H1 (cell line): ENCODE measurements around the gene PPP1R13B. TPM values are rescaled to one million over a fixed set of nuclear protein-coding genes. Genes with fewer than 3 reads are reported as not detected.

Experiments
- CTCF ChIA-PET: fragments of 300-600 bp; sonication (Branson Sonifier 250); formaldehyde crosslinking; loops from one replicate; lab custom pipeline; 2021; ENCODE audit not compliant: partially characterized antibody; lab: Charles Lee
- POLR2A ChIA-PET: fragments of 300-600 bp; sonication (Branson Sonifier 250); formaldehyde crosslinking; loops from one replicate; lab custom pipeline; 2021; ENCODE audit warnings: inconsistent platforms; ENCODE audit not compliant: partially characterized antibody; lab: Charles Lee
- DNase-seq, 2 experiments: peaks; one replicate each; pipeline versions ENCODE4 v3.0.0 to v3.0.0-alpha.2; 2010 to 2022; ENCODE audit warnings: low spot score in 2 of 2, low read depth in 1 of 2, mixed read lengths in 1 of 2
- FAIRE-seq: peaks from 2 replicates; lab custom pipeline; 2011; peaks lifted over from hg19 to GRCh38; lab: Jason Lieb, UNC
- H2AFZ ChIP-seq: 2 replicates; pipeline ENCODE4 v1.8.1; 2012; ENCODE audit warnings: low read length, inconsistent platforms
- H2AK5ac ChIP-seq: 2 replicates; pipeline ENCODE4 v1.6.1; 2013; ENCODE audit warnings: low read depth, low read length
- H2BK120ac ChIP-seq: replicated peaks from 2 replicates; pipeline ENCODE3; 2013; ENCODE audit warnings: low read depth, low read length, inconsistent platforms
- H2BK12ac ChIP-seq: 2 replicates; pipeline ENCODE4 v1.6.1; 2013; ENCODE audit warnings: low read depth, low read length
- H2BK15ac ChIP-seq: 2 replicates; pipeline ENCODE4 v1.6.1; 2013; ENCODE audit warnings: low read length
- H2BK20ac ChIP-seq: 2 replicates; pipeline ENCODE4 v1.6.1; 2013; ENCODE audit warnings: low read length
- H2BK5ac ChIP-seq: 2 replicates; pipeline ENCODE4 v1.6.1; 2013; ENCODE audit warnings: low read depth, low read length
- H3K14ac ChIP-seq: 2 replicates; pipeline ENCODE4 v1.6.1; 2013; ENCODE audit warnings: inconsistent platforms; ENCODE audit not compliant: insufficient read length
- H3K18ac ChIP-seq: 2 replicates; pipeline ENCODE4 v1.6.1; 2013; ENCODE audit warnings: low read length; ENCODE audit errors: extremely low read depth
- H3K23ac ChIP-seq: 2 replicates; pipeline ENCODE4 v1.6.1; 2013; ENCODE audit warnings: inconsistent platforms; ENCODE audit not compliant: insufficient read length
- H3K23me2 ChIP-seq: 2 replicates; pipeline ENCODE4 v1.6.1; 2013; ENCODE audit warnings: low read depth, low read length
- H3K27ac ChIP-seq: 2 replicates; pipeline ENCODE4 v1.6.1; 2011; ENCODE audit warnings: low read depth, low read length, inconsistent platforms
- H3K27me3 ChIP-seq, 4 experiments: replicated peaks in 1 of 4; 1 replicate in 1 of 4; 2 replicates in 3 of 4; pipeline versions ENCODE4 v1.6.1 to v1.8.1; 2011 to 2013; ENCODE audit warnings: low read length in 3 of 4, mild to moderate bottlenecking in 3 of 4, inconsistent platforms in 2 of 4, mixed read lengths in 2 of 4, moderate library complexity in 1 of 4; ENCODE audit not compliant: control insufficient read depth in 3 of 4, insufficient read depth in 3 of 4; ENCODE audit errors: extremely low read depth in 1 of 4
- H3K36me3 ChIP-seq, 4 experiments: 2 replicates each; pipeline versions ENCODE4 v1.6.1 to v1.8.1; 2011 to 2013; ENCODE audit warnings: mild to moderate bottlenecking in 4 of 4, low read length in 3 of 4, moderate library complexity in 2 of 4, control low read depth in 1 of 4, inconsistent platforms in 1 of 4; ENCODE audit not compliant: insufficient read depth in 4 of 4, control insufficient read depth in 2 of 4
- H3K4ac ChIP-seq: replicated peaks from 2 replicates; pipeline ENCODE3; 2013; ENCODE audit warnings: low read length, low read depth, mixed read lengths, inconsistent platforms; ENCODE audit not compliant: insufficient read length
- H3K4me1 ChIP-seq, 4 experiments: replicated peaks in 1 of 4; 1 replicate in 1 of 4; 2 replicates in 3 of 4; pipeline versions ENCODE4 v1.6.1 to v1.8.1; 2011 to 2013; ENCODE audit warnings: low read length in 3 of 4, inconsistent platforms in 2 of 4, mixed read lengths in 1 of 4; ENCODE audit not compliant: insufficient read depth in 4 of 4, control insufficient read depth in 3 of 4
- H3K4me2 ChIP-seq, 2 experiments: 2 replicates each; pipeline versions ENCODE4 v1.6.1 to v1.8.1; 2011 to 2013; ENCODE audit warnings: low read depth in 2 of 2, low read length in 2 of 2, control low read depth in 1 of 2, inconsistent platforms in 1 of 2, mild to moderate bottlenecking in 1 of 2; ENCODE audit not compliant: insufficient read depth in 1 of 2
- H3K4me3 ChIP-seq, 4 experiments: fragments of 200-600, 300-600 bp in 1 of 4; sonication (generic), shearing (Covaris generic), sonication (Bioruptor Twin) in 1 of 4; 2 replicates each; pipeline versions ENCODE4 v1.5.1 to v1.8.1; 2011 to 2016; ENCODE audit warnings: low read length in 4 of 4, low read depth in 3 of 4, control low read depth in 2 of 4, inconsistent platforms in 2 of 4, mild to moderate bottlenecking in 2 of 4, mixed read lengths in 1 of 4, moderate library complexity in 1 of 4; ENCODE audit not compliant: insufficient read depth in 2 of 4; ENCODE audit errors: extremely low read depth in 1 of 4
- H3K56ac ChIP-seq: replicated peaks from 2 replicates; pipeline ENCODE3; 2013; ENCODE audit warnings: low read depth, mild to moderate bottlenecking, mixed read lengths, low read length, inconsistent platforms; ENCODE audit not compliant: insufficient read length
- H3K79me1 ChIP-seq: 2 replicates; pipeline ENCODE4 v1.6.1; 2013; ENCODE audit warnings: low read depth, low read length, control low read depth
- H3K79me2 ChIP-seq, 2 experiments: 2 replicates each; pipeline versions ENCODE4 v1.6.1 to v1.8.1; 2012 to 2013; ENCODE audit warnings: low read length in 2 of 2, mild to moderate bottlenecking in 2 of 2, inconsistent platforms in 1 of 2; ENCODE audit not compliant: insufficient read depth in 2 of 2, control insufficient read depth in 1 of 2
- H3K9ac ChIP-seq, 4 experiments: replicated peaks in 1 of 4; 1 replicate in 1 of 4; 2 replicates in 3 of 4; pipeline versions ENCODE4 v1.6.1 to v1.8.1; 2011 to 2013; ENCODE audit warnings: low read depth in 3 of 4, low read length in 3 of 4, control low read depth in 2 of 4, mild to moderate bottlenecking in 2 of 4, moderate library complexity in 2 of 4, inconsistent platforms in 1 of 4; ENCODE audit errors: extremely low read depth in 1 of 4
- H3K9me3 ChIP-seq, 2 experiments: 2 replicates each; pipeline versions ENCODE4 v1.6.1 to v1.8.1; 2012 to 2013; ENCODE audit warnings: mild to moderate bottlenecking in 2 of 2, moderate library complexity in 2 of 2, control low read depth in 1 of 2, inconsistent platforms in 1 of 2, low read depth in 1 of 2, low read length in 1 of 2, mixed read lengths in 1 of 2; ENCODE audit not compliant: insufficient read depth in 2 of 2
- H4K20me1 ChIP-seq, 2 experiments: replicated peaks in 1 of 2; 2 replicates each; pipeline versions ENCODE3 to v1.8.1; 2011 to 2013; ENCODE audit warnings: inconsistent platforms in 2 of 2, low read length in 2 of 2, mild to moderate bottlenecking in 1 of 2; ENCODE audit not compliant: insufficient read depth in 2 of 2, control insufficient read depth in 1 of 2
- H4K5ac ChIP-seq: 2 replicates; pipeline ENCODE4 v1.6.1; 2013; ENCODE audit warnings: low read length, low read depth, mixed read lengths, inconsistent platforms; ENCODE audit not compliant: insufficient read length
- H4K8ac ChIP-seq: 2 replicates; pipeline ENCODE4 v1.8.0; 2013; ENCODE audit warnings: mild to moderate bottlenecking, moderate library complexity, low read length, inconsistent platforms; ENCODE audit not compliant: insufficient read depth; ENCODE audit errors: extremely low read depth
- H4K91ac ChIP-seq: replicated peaks from 2 replicates; pipeline ENCODE3; 2013; ENCODE audit warnings: low read length, mixed read lengths, inconsistent platforms; ENCODE audit not compliant: insufficient read length
- BCL11A ChIP-seq, 2 experiments: IDR thresholded peaks; one replicate each; pipeline ENCODE4 v1.6.1; 2011; ENCODE audit warnings: low read depth in 2 of 2, low read length in 2 of 2, mild to moderate bottlenecking in 2 of 2
- CHD2 ChIP-seq: IDR thresholded peaks from 2 replicates; pipeline ENCODE4 v1.6.1; 2012; ENCODE audit warnings: low read length, improper control_type of control experiment
- EGR1 ChIP-seq: IDR thresholded peaks from 2 replicates; pipeline ENCODE4 v1.6.1; 2011; ENCODE audit warnings: low read depth, low read length, borderline replicate concordance
- HDAC2 ChIP-seq, 2 experiments: fragments of 300-600 bp in 1 of 2; sonication (generic) in 1 of 2; IDR thresholded peaks; 2 replicates each; pipeline ENCODE4 v1.6.1; 2011 to 2012; ENCODE audit warnings: low read depth in 2 of 2, low read length in 2 of 2, mild to moderate bottlenecking in 2 of 2, moderate library complexity in 2 of 2, borderline replicate concordance in 1 of 2, inconsistent platforms in 1 of 2
- HDAC6 ChIP-seq: IDR thresholded peaks from one replicate; pipeline ENCODE4 v1.7.1; 2012; ENCODE audit warnings: low read depth, mild to moderate bottlenecking, inconsistent platforms, low read length, moderate library complexity
- KDM1A ChIP-seq: fragments of 200-600, 300-600 bp; sonication (generic); IDR thresholded peaks from 2 replicates; pipeline ENCODE4 v1.7.1; 2016; ENCODE audit warnings: mild to moderate bottlenecking, low read length, borderline replicate concordance
- RAD21 ChIP-seq, 2 experiments: IDR thresholded peaks in 1 of 2; conservative IDR thresholded peaks in 1 of 2; 2 replicates each; pipeline ENCODE4 v1.6.1; 2011; ENCODE audit warnings: low read depth in 2 of 2, low read length in 2 of 2, improper control_type of control experiment in 1 of 2, inconsistent platforms in 1 of 2, mild to moderate bottlenecking in 1 of 2, moderate library complexity in 1 of 2
- SP1 ChIP-seq: IDR thresholded peaks from 2 replicates; pipeline ENCODE4 v1.6.1; 2011; ENCODE audit warnings: low read depth, low read length
- SUZ12 ChIP-seq: fragments of 200-600 bp; sonication (generic); IDR thresholded peaks from 2 replicates; pipeline ENCODE4 v1.6.1; 2012; ENCODE audit warnings: mild to moderate bottlenecking, inconsistent platforms, low read length, moderate library complexity, mixed read lengths
- WGBS, 2 experiments: shearing (Covaris generic) in 1 of 2; methylation state at CpG; one replicate each; pipeline versions ENCODE4 v1.1.6 to v1.1.7; 2013 to 2015; ENCODE audit warnings: low lambda C conversion rate in 2 of 2, mixed read lengths in 2 of 2, inconsistent platforms in 1 of 2, low coverage in 1 of 2, missing lambda C conversion rate in 1 of 2; ENCODE audit not compliant: insufficient replicate concordance in 2 of 2, insufficient coverage in 1 of 2, insufficient read length in 1 of 2; ENCODE audit errors: extremely low coverage in 1 of 2, missing lambda C conversion rate in 1 of 2; 5-methylcytosine and 5-hydroxymethylcytosine counted together
- polyA plus RNA-seq, 7 experiments: library from polyadenylated mRNA; depleted of rRNA in 3 of 7; stranded (reverse) in 5 of 7; unstranded in 2 of 7; fragments of >200 nt in 5 of 7; fragments of 200-250 nt in 2 of 7; gene quantifications; 1 replicate in 5 of 7; 2 replicates in 1 of 7; 4 replicates in 1 of 7; pipeline versions ENCODE4 v1.2.1 to v1.2.3, GENCODE V29; 2011 to 2013; ENCODE audit warnings: missing spikeins in 2 of 7, mixed read lengths in 2 of 7
- total RNA-seq: library from RNA; stranded (reverse); fragmentation: NEBNext Ultra II Directional; extraction: Animal tissue kit (Norgen Biotek cat#: 25700); gene quantifications from 2 replicates; pipeline ENCODE4 v1.2.1, GENCODE V29; 2021

PPP1R13B gene
- total and polyA plus RNA-seq, 2 of the 8 experiments (the other 6 are each of a cell fraction or from before 2014, with no cell fraction given), result 2.6 to 8.9 TPM

- 96% methylated on average over 19 of the region's 19 CpGs; no CpG with 5 or more reads in 1 of the 2 experiments for WGBS, 2 experiments
These were observed 119.2 kb downstream of the PPP1R13B start for GRCh38 chr14:103728141-103728540.

More at GRCh38 chr14:103728141-103728540, 119.2 kb downstream of the PPP1R13B start:
- H3K56ac ChIP-seq, result no peak overlapping the region
- H2AFZ ChIP-seq, result no peak overlapping the region
- peaks cover 4 to 19% (median 11%) of the 10 kb centered on the region in 4 experiments; a peak in 6 of 8 replicates for H3K36me3 ChIP-seq
- H2BK5ac ChIP-seq, result no peak overlapping the region
- H3K14ac ChIP-seq, result no peak overlapping the region
- no peak overlapping the region for H4K8ac ChIP-seq
- H3K27ac ChIP-seq, result no peak overlapping the region; the same call in 1 of the 2 replicates
- FAIRE-seq, result no peak
- no peaks in the 10 kb centered on the region for H3K27me3 ChIP-seq
- no peaks in the 10 kb centered on the region for H3K23me2 ChIP-seq
- H3K4me2 ChIP-seq, result no peak overlapping the region
- no peak overlapping the region for H2BK12ac ChIP-seq
- H3K79me2 ChIP-seq, result peaks cover 0 to 14% of the 10 kb centered on the region in 2 experiments; a peak in 1 of 4 replicates
- no peak overlapping the region for H3K4ac ChIP-seq
- no peak overlapping the region for H2BK20ac ChIP-seq
- no peak for DNase-seq
- H4K20me1 ChIP-seq, result peaks cover 14 to 23% of the 10 kb centered on the region in 2 experiments
- no peak overlapping the region for H2BK120ac ChIP-seq
- H3K23ac ChIP-seq, result no peak overlapping the region
- H3K79me1 ChIP-seq, result peaks cover 6% of the 10 kb centered on the region
- ChIA-PET POLR2A (no interaction called here), CTCF (interaction anchor here (1.1 to 1.2 kb wide), 2 partner anchors 9 to 68 kb away, joined by 3 read pairs; no protein-coding TSS in a partner anchor)
- no peak for TF ChIP-seq RAD21 (IDR thresholded peaks at IDR 0.05 in 1 of 2, conservative IDR thresholded peaks at IDR 0.05 in 1 of 2; ENCODE audit: low read depth in 2 of 2, low read length in 2 of 2)
- no peak for TF ChIP-seq CHD2
- TF ChIP-seq HDAC2 (IDR thresholded peaks at IDR 0.05; ENCODE audit: borderline replicate concordance in 1 of 2, low read depth in 2 of 2, low read length in 2 of 2), result no peak
- TF ChIP-seq SP1, result no peak
- TF ChIP-seq SUZ12, result no peak
- TF ChIP-seq HDAC6, result no peak
- TF ChIP-seq KDM1A, result no peak
- TF ChIP-seq EGR1, result no peak
- no peak for TF ChIP-seq BCL11A (IDR thresholded peaks at IDR 0.05; ENCODE audit: low read depth in 2 of 2, low read length in 2 of 2)
- H3K4me3 ChIP-seq, result no peak overlapping the region
- H2AK5ac ChIP-seq, result no peak overlapping the region
- no peaks in the 10 kb centered on the region for H3K9me3 ChIP-seq
- H4K5ac ChIP-seq, result no peak overlapping the region
- no peak overlapping the region for H3K18ac ChIP-seq
- H3K4me1 ChIP-seq, result peaks cover 0 to 3% (median 0%) of the 10 kb centered on the region in 4 experiments; a peak in 1 of 7 replicates
- H3K9ac ChIP-seq, result no peak overlapping the region
- H2BK15ac ChIP-seq, result no peak overlapping the region
- no peak overlapping the region for H4K91ac ChIP-seq
